Osteoblast (primary cell): ENCODE measurements around the gene EGLN2. TPM values are rescaled to one million over a fixed set of nuclear protein-coding genes. Genes with fewer than 3 reads are reported as not detected.

ENCODE experiments used
- DNase-seq: peaks from one replicate; pipeline ENCODE4 v3.0.0; 2011; ENCODE audit warnings: low spot score, mixed read lengths; ENCODE audit not compliant: insufficient read length; ENCODE audit errors: missing footprints
- H2AFZ ChIP-seq: 2 replicates; pipeline ENCODE4 v1.6.0; 2011; ENCODE audit warnings: mild to moderate bottlenecking, low read length
- H3K27ac ChIP-seq: 2 replicates; pipeline ENCODE4 v1.5.1; 2011; ENCODE audit warnings: mild to moderate bottlenecking, low read depth, low read length, moderate library complexity
- H3K27me3 ChIP-seq: 2 replicates; pipeline ENCODE4 v1.6.0; 2012; ENCODE audit warnings: mild to moderate bottlenecking, control low read depth, inconsistent platforms, low read length, moderate library complexity; ENCODE audit not compliant: insufficient read depth
- H3K36me3 ChIP-seq: 2 replicates; pipeline ENCODE4 v1.5.1; 2011; ENCODE audit warnings: mild to moderate bottlenecking, low read length, control low read depth, moderate library complexity; ENCODE audit not compliant: insufficient read depth
- H3K4me1 ChIP-seq: 2 replicates; pipeline ENCODE4 v1.5.1; 2011; ENCODE audit warnings: mild to moderate bottlenecking, low read length, control low read depth, moderate library complexity; ENCODE audit not compliant: insufficient read depth
- H3K4me2 ChIP-seq: 2 replicates; pipeline ENCODE4 v1.6.0; 2011; ENCODE audit warnings: mild to moderate bottlenecking, low read length; ENCODE audit not compliant: insufficient read depth
- H3K4me3 ChIP-seq: fragments of 200-600 bp; sonication (generic); 3 replicates; pipeline ENCODE4 v1.5.1; 2012; ENCODE audit warnings: mild to moderate bottlenecking, low read length, inconsistent platforms; ENCODE audit not compliant: insufficient read depth
- H3K79me2 ChIP-seq: 2 replicates; pipeline ENCODE4 v1.6.0; 2012; ENCODE audit warnings: mild to moderate bottlenecking, low read length, control low read depth, inconsistent platforms; ENCODE audit not compliant: insufficient read depth
- H3K9me3 ChIP-seq: 2 replicates; pipeline ENCODE4 v1.5.1; 2011; ENCODE audit warnings: low read depth, low read length, control low read depth
- H4K20me1 ChIP-seq: 2 replicates; pipeline ENCODE4 v1.6.0; 2012; ENCODE audit warnings: mild to moderate bottlenecking, low read length, control low read depth; ENCODE audit not compliant: insufficient read depth
- total RNA-seq: library from RNA; depleted of rRNA; stranded (reverse); fragments of >200 nt; gene quantifications from 2 replicates; pipeline ENCODE4 v1.2.3, GENCODE V29; 2012
- TF ChIP-seq, protein P1 (sequence below): IDR thresholded peaks from 2 replicates; pipeline ENCODE4 v1.5.1; 2011; ENCODE audit warnings: mild to moderate bottlenecking, low read depth, low read length, moderate library complexity; ENCODE audit errors: extremely low read depth

The EGLN2 gene
- total RNA-seq, 1 donor = 69.8 TPM

DNA sequence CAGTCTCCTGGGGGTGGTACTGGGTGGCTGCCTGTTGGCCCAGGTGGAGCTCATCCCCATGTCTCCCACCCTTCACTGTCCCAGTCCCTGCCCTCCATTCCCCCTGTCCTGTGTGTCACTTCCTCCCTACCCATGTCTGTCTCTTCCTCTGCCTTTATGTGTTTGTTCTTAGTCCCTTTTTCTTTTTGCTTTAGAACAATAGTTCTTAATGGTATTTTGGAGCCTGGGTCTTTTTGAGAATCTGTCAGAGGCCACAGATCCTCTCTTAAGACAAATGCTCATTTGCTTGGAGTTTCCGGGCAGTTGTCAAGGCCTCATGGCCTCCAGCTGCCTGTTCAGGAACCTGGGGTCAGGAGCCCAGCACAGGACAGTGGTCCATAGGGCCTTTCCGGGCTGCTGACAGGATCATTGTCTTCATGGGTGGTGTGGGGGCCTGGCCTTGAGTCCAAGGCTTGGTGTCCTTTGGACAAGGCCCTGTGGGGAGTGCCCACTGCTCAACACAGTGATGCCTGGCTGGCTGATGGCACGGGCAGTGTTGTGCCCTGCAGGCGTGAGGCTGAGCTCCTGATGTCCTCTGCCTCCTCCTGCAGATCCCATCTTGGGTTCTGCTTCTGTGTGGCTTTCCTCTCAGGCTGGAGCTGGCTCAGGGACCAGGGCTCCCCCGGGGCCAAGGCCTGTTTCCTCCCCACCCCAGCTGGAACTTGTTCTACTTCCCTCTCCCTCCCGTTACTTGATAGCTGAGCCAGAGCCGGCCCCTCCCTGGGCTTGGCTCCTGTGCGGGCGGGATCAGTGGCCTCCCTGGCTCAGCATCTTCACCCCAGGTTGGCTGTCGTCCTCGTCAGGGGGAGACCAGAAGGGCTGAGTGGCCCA lies 3.5 kb downstream of the EGLN2 start:
- Histone ChIP-seq H3K79me2 (peaks cover 85% of the 10 kb centered on the region), H3K4me2 (peak overlapping the region; percentile 94), H3K4me3 (peak overlapping the region; percentile 53), H3K9me3 (no peaks in the 10 kb centered on the region), H3K36me3 (peaks cover 42% of the 10 kb centered on the region), H3K27ac (peak overlapping the region; percentile 45), H2AFZ (no peak overlapping the region), H4K20me1 (peaks cover 78% of the 10 kb centered on the region), H3K4me1 (peaks cover 50% of the 10 kb centered on the region), H3K27me3 (no peaks in the 10 kb centered on the region)
- DNase-seq = peak; percentile 74
- TF ChIP-seq, protein P1, sequence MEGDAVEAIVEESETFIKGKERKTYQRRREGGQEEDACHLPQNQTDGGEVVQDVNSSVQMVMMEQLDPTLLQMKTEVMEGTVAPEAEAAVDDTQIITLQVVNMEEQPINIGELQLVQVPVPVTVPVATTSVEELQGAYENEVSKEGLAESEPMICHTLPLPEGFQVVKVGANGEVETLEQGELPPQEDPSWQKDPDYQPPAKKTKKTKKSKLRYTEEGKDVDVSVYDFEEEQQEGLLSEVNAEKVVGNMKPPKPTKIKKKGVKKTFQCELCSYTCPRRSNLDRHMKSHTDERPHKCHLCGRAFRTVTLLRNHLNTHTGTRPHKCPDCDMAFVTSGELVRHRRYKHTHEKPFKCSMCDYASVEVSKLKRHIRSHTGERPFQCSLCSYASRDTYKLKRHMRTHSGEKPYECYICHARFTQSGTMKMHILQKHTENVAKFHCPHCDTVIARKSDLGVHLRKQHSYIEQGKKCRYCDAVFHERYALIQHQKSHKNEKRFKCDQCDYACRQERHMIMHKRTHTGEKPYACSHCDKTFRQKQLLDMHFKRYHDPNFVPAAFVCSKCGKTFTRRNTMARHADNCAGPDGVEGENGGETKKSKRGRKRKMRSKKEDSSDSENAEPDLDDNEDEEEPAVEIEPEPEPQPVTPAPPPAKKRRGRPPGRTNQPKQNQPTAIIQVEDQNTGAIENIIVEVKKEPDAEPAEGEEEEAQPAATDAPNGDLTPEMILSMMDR = no peak

DNA sequence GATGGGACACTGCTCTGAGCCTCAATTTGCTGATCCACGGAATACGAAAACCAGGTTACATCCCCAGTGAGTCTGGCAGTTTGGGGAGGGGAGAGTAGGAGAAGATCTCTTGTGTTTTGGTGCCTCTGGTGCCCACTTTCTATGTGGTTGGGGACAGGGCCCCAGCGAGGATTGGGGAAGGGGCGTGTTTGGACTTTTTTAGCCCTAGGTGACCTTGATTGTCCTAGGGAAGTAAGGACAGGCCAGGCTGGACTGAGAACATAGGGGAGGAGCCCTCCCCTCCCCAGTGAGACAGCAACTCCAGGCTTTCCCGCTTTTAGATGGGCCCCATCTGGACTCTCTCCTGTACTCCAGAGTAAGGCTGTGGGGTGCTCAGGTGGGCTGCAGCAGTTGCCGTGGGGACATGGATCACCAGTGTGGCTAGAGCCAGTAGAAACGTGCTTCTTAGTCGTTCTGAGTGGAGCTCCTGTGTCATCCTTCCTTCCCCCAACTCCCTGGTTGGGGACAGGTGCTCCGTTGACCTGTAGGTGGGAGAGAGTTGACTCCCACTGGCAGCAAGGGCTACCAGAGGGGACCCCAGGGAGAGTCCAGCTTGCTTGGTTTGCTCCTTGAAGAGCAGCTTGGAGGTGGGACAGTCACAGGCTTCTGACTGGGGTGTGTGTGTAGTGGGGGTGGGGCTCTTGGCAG lies 4.3 kb downstream of the EGLN2 start:
- TF ChIP-seq, protein P1 = no peak
- Histone ChIP-seq H3K27ac (peak overlapping the region; percentile 45), H3K4me3 (no peak overlapping the region), H3K27me3 (no peaks in the 10 kb centered on the region), H3K9me3 (no peaks in the 10 kb centered on the region), H2AFZ (no peak overlapping the region), H3K4me2 (no peak overlapping the region), H3K79me2 (peaks cover 93% of the 10 kb centered on the region), H4K20me1 (peaks cover 85% of the 10 kb centered on the region), H3K36me3 (peaks cover 50% of the 10 kb centered on the region), H3K4me1 (peaks cover 47% of the 10 kb centered on the region)
- DNase-seq = peak; percentile 47

DNA sequence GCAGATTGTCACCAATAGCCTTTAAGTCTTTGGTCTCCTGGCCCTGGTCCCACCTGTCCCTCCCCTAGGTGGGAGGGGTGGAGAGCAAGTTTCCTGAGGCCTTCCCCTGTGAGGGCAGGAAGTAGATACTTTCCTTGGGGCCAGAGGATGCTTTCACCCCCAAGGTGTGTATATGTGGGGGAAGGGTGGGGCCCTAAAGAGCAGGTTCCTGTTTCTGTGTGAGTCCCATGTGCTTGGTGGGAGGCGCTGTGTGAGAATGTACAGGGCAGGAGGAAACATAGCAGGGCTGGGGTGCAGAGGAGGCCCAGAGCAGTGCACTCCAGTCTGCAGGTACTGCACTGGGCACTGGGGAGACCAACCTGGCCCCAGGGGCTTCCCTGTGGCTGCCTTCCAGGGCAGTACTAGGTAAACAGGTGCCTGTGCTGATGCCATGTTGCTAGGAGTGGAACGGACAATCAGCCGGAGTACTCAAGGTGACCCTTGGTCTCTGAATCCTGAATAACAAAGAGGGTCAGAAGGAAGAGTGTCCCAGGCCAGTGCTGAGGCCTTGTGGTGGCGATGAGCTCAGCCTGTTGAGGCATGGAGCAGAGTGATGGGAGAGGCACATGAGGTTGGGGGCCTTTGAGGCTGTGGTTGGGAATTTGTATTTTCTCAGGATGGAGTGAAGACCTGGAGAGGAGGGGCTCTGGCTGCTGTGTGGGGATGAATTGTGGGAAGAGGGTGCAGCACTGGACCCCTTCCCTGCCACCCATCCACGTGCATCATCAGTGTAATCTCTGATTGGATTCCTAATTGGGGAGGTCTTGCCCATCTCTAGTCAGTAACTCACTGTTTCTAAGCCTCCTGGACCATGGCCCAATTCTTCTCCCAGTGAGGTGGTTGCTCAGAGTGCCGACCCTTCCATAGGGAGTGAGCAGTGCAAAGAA lies 5.1 kb downstream of the EGLN2 start:
- Histone ChIP-seq H3K4me2 (no peak overlapping the region), H3K36me3 (peaks cover 56% of the 10 kb centered on the region), H2AFZ (no peak overlapping the region), H3K4me1 (peaks cover 47% of the 10 kb centered on the region), H3K9me3 (no peaks in the 10 kb centered on the region), H4K20me1 (peaks cover 93% of the 10 kb centered on the region), H3K27me3 (no peaks in the 10 kb centered on the region), H3K4me3 (no peak overlapping the region), H3K27ac (peak overlapping the region; percentile 41), H3K79me2 (peaks cover 95% of the 10 kb centered on the region)
- peak; percentile 53 for DNase-seq
- TF ChIP-seq, protein P1 = no peak
